Fibroblast of lung (primary cell): Measurements from ENCODE around the gene MAST1.

Source experiments
- EZH2 ChIP-seq: IDR thresholded peaks from 2 replicates; pipeline ENCODE4 v1.5.1; 2012; ENCODE audit warnings: low read length, control low read depth, mild to moderate bottlenecking; ENCODE audit errors: missing control alignments
- TF ChIP-seq, protein P1 (sequence below), 2 donors: IDR thresholded peaks in 1 of 2; conservative IDR thresholded peaks in 1 of 2; 1 replicate in 1 of 2; 2 replicates in 1 of 2; pipeline ENCODE4 v1.5.1; 2011 to 2012; ENCODE audit warnings: low read length in 2 of 2, control low read depth in 1 of 2, inconsistent platforms in 1 of 2, low read depth in 1 of 2, mild to moderate bottlenecking in 1 of 2

DNA sequence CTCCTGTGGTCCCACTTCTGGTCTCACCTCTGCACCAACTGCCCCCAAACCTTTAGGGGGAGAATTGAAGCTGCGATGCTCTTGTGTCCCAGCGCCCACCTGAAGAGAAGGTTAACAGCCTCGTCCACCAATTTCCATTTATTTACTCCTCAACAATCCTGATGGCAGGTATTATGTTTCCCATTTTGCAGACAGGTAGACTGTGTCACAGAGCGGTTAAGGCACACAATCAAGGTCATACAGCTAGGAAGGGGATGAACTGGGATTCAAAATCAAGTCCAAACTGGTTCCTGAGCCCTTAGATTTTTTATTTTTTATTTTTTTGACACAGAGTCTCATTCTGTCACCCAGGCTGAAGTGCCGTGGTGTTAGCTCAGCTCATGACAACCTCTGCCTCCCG is 36.8 kb downstream of the MAST1 start:
- no peak for TF ChIP-seq EZH2
- TF ChIP-seq, protein P1, sequence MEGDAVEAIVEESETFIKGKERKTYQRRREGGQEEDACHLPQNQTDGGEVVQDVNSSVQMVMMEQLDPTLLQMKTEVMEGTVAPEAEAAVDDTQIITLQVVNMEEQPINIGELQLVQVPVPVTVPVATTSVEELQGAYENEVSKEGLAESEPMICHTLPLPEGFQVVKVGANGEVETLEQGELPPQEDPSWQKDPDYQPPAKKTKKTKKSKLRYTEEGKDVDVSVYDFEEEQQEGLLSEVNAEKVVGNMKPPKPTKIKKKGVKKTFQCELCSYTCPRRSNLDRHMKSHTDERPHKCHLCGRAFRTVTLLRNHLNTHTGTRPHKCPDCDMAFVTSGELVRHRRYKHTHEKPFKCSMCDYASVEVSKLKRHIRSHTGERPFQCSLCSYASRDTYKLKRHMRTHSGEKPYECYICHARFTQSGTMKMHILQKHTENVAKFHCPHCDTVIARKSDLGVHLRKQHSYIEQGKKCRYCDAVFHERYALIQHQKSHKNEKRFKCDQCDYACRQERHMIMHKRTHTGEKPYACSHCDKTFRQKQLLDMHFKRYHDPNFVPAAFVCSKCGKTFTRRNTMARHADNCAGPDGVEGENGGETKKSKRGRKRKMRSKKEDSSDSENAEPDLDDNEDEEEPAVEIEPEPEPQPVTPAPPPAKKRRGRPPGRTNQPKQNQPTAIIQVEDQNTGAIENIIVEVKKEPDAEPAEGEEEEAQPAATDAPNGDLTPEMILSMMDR (conservative IDR thresholded peaks at IDR 0.05 in 1 of 2, IDR thresholded peaks at IDR 0.05 in 1 of 2; ENCODE audit: low read depth in 1 of 2, low read length in 2 of 2), result no peak
